Fibroblast of mammary gland (primary cell): ENCODE measurements around the gene PRICKLE3.

Source experiments
- DNase-seq: peaks from one replicate; pipeline ENCODE4 v3.0.0-alpha.2; 2010; ENCODE audit warnings: low read depth
- H3K4me3 ChIP-seq: 2 replicates; pipeline ENCODE4 v1.5.1; 2011; ENCODE audit warnings: low read depth, mild to moderate bottlenecking, low read length, moderate library complexity; ENCODE audit not compliant: control insufficient read depth
- TF ChIP-seq, protein P1 (sequence below): conservative IDR thresholded peaks from 2 replicates; pipeline ENCODE4 v1.5.1; 2011; ENCODE audit warnings: low read depth, low read length, inconsistent platforms; ENCODE audit not compliant: control insufficient read depth, insufficient read depth

PRICKLE3 gene

DNA sequence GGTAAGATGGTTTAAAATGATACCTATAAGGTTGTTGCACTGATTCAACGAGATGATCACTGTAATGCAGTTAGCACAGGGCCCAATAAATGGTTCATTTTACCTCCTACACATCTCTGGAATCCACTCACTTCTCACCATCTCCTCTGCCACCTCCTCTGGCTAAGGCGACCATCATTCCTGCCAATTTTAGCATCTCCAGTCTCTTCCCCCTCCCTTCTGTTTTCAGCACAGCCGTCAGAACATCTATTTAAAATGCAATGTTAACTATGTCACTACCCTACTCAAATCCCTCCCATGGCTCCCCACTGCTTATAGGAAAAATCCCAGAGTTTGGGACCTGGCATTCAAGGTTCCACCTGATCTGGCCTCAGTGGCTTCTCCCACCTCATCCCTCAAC, 17.4 kb upstream of the PRICKLE3 start:
- TF ChIP-seq, protein P1, sequence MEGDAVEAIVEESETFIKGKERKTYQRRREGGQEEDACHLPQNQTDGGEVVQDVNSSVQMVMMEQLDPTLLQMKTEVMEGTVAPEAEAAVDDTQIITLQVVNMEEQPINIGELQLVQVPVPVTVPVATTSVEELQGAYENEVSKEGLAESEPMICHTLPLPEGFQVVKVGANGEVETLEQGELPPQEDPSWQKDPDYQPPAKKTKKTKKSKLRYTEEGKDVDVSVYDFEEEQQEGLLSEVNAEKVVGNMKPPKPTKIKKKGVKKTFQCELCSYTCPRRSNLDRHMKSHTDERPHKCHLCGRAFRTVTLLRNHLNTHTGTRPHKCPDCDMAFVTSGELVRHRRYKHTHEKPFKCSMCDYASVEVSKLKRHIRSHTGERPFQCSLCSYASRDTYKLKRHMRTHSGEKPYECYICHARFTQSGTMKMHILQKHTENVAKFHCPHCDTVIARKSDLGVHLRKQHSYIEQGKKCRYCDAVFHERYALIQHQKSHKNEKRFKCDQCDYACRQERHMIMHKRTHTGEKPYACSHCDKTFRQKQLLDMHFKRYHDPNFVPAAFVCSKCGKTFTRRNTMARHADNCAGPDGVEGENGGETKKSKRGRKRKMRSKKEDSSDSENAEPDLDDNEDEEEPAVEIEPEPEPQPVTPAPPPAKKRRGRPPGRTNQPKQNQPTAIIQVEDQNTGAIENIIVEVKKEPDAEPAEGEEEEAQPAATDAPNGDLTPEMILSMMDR = no peak
- no peak for DNase-seq
- no peak overlapping the region for H3K4me3 ChIP-seq

DNA sequence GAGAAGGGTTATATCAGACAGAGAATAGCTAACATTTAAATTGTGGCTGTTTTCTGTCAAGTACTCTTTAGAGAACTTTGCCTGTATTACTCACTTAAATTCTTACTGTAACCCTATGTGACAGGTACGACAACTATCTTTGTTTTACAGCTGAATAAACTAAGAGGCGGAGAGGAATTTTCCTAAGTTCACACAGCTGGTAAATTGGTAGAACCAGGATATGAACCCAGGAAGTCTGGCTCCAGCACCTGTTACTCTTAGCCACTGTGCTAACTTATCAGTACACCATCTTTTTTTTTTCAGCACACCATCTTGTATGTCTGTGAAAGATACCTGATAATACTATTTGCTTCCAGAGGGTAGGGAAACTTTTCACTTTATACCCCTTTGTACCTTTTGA, 15.8 kb upstream of the PRICKLE3 start:
- TF ChIP-seq, protein P1 = no peak
- DNase-seq = no peak
- H3K4me3 ChIP-seq = no peak overlapping the region

DNA sequence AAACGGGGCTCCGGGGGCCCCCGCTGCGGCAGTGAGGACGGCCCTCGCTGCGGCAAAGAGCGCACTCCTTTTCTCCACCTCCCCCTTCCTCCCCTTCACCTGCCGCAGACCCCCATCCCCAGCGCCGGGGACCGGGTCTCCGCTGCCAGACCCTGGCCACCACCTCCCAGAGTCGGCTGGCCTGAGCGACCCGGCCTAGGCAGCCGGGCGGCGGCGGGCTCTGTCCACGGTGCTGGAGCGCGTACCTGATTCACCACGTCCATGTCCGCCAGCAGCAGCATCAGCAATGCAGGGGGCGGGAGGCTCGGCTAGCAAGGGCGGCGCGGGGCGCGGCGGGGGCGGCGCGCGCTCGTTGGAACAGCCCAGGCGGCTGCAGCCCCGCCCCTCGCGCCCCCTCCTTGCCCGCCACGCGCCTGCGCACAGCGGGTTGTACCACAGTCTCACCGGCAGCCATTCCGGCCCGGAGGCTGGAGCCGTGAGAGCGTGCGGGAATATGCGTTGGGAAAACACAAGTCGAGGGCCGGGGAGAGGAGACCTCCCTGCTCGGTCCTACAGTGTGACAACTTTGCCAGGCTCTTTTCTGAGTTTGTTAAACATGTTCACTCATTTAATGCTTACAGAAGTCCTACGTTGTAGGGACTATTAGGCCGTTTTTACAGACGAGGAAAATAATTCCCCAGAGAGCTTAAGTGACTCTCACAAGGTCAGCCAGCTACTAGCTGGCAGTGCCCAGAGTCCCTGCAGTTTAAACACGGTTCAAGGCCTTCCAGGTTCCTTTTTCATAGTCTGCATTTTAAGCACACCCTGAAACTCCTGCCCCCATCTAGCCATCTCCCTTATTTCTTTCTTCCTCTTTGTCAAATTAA, 14.0 kb upstream of the PRICKLE3 start, which contains the start of gene SYP:
TSS of gene SYP (minus strand) at position 288 of the 866 bp plus-strand sequence. CDS start at position 281, 7 bp downstream.
- TF ChIP-seq, protein P1 = no peak
- peak; percentile 80 for DNase-seq
- H3K4me3 ChIP-seq = peak within 1 kb of the TSS; percentile 28

DNA sequence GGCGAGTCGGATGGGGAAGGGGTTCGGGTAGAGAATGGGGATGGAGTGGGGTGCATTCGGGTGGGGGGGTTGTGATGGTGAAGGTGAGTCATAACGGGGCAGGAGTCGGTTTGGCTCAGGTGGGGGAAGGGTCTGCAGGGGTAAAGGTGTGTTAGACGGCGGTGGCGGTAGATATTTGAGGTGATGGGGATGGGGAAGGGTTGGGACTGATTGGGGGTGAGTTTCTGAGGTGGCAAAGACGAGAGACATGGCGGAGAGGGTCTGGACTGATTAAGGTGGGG, 13.1 kb upstream of the PRICKLE3 start:
- H3K4me3 ChIP-seq = no peak overlapping the region
- TF ChIP-seq, protein P1 = no peak

DNA sequence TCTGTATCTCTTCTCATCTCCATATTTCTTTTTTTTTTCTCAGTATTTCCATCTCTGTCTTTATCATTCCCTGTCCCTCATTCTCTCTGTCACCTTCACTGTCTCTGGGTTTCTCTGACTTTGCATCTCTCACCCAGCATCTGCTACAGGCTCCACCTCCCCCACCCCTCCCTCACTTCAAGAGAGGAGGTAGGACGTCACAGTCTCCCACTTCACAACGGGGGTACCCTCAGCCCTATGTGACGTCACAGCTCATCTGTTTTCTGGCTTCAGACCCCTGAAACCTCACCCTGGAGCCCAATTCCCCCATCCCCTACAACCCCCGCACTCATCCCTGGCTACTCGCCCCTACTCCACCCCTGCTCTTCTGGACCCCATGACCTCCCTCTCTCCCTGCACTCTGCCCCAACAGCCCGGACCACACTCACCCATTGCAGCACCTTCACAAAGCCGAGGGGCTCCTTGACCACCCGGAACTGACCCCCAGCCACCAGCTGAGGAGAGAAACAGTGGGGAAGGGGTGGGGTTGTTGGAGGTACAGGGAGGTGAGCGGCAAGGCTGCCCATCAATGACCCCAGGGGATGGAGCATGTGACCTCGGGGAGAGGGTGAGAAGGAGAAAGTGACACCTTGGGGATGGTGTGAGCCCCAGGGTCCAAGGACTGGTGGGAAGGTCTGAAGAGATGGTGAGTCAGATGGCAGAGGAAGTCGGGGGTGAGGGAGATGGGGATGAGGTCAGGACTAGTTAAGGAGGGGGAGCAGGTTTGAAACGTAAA, 12.6 kb upstream of the PRICKLE3 start:
- no peak overlapping the region for H3K4me3 ChIP-seq
- TF ChIP-seq, protein P1 = no peak
- no peak for DNase-seq

More for the DNA sequence above, 13.1 kb upstream of the PRICKLE3 start:
- no peak for DNase-seq

DNA sequence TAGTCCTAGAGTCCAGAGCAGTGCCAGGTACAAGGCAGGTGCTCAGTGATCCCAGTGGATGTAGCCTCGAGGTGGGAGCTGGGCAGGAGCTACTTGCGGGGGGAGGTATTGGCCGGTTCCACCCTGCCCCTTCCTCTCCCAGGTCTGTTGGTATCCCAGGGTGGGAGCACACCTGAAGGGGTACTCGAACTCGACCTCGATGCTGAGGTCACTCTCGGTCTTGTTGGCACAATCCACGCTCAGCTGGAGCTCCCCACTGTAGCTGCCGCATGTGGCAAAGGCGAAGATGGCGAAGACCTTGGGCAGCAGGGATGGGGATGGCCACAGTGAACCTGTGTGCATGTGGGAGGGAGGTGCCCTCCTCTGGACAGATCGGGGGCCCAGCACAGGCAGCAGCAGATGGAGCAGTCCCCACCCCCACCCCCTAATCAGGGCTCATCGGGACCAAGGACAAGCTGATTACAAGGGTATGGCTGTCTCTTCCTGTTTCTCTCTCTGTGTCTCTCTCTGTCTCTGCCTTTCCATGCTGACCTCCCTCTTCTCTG, 11.4 kb upstream of the PRICKLE3 start:
- TF ChIP-seq, protein P1 = no peak
- DNase-seq = no peak
- H3K4me3 ChIP-seq = no peak overlapping the region
